Measurements from ENCODE around the gene PBRM1.
A peak's percentile ranks its signal among the peaks of the same experiment; 100 is the strongest.
"Not testable (repeated sequence)": the region's sequence is repeated elsewhere in the genome, so short reads cannot be mapped to it uniquely, and the experiment has no call there.

The PBRM1 gene

DNA sequence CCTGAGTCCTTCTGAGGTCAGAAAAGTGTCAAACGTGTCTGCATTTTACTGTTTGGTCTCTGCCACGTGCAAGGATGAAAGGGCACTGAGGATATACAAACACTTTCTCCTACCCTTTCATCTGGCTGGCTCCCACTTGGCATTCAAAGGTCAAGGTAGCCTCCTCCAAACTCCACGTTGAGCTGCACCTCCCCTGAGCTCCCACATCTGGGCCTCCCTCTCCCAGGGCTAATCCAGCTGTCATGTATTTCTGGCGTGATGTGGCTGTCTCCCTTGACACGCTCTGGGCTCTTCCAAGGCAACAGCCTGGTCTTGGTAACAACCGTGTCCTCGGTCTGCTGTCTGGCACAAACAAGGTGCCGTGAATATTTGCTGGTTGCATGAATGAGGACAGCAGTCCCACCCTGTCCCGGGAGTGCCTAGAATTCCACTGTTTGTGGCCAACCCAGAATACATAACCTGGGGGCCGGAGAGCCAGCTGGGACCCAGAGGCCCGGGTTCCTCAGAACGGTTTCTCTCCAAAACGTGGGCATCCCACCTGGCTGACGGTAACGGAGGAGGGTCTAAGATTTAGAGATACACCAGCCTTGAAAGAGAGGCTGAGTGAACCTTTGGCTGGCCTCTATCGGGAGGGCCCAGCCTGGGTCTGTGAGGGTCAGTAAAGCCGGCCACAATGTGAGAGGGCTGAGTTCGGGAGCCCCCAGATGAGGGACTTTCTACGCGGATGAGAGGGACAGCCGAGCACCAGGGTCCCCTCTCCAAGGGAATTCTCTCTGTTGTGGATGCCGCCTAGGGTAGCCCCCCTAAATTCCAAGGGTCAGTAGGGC, 19.1 kb upstream of the PBRM1 start:
- peak; percentile 50 for DNase-seq (ENCODE audit: low spot score)

DNA sequence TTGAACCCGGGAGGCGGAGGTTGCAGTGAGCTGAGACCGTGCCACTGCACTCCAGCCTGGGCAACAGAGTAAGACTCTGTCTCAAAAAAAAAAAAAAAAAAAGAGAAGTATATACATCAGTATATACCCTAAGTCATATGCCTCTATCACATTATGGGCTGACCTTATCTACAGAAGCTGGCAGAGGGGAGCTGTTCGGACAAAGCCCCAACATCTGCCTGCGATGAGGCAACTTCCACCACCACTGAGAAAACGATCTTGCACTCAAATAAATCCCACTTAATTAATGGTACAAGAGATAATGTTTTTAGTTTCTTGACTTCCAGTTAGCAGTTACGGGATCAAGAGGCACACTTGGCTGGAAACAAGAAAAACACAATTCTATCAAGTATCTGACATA, 17.6 kb upstream of the PBRM1 start:
- no peak for DNase-seq (ENCODE audit: low spot score)

DNA sequence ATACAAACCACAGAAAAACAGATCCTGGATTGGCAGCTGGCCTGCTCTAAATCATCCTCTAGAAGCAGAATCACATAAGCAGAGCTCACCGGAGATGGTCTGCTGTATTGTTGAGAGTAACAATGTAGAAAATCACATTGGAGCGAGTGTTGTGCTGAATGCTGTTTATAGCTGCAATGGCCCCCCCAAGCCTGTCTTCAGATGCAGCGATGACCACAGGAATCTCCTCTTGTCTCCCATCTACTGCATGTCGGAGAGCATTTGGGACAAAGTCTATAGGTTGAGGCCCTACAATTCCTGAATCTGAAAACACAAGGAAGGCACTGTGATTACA, 11.9 kb upstream of the PBRM1 start:
- no peak for DNase-seq (ENCODE audit: low spot score)

DNA sequence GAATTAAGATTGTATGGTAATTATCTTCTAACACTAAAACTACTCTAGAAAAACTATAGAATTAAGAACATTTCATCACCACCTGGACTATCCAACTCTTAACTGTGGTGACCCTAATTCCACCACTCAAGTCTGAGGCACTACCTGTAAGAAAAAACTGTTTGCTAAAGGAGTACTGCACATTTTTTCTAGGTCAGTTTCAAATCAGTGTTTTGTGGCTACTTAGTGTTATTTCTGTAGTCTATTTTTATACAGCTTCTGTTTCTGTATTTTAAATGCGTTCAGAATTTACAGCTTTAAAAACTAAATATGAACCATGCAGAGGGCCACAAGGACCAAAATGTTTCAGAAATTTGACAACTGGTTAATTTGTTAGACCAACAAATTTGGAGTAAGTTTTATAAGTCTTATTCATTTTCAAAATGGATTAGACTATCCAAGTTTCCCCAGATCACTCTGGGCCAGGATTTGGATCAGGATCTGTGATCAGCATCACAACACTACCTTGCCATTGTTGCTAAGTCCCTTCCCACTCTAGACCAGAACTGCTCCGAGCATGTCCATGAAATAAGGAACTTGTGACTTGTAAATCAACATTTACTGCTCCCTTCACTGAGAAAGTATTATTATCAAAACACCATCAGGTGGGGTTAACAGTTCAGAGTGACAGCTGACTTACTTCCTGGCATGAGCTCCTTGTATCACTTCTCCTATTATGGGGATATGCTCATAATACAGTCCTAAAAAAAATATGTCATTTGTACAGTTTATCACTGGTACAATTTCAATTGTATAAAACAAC, 11.3 kb upstream of the PBRM1 start:
- DNase-seq (ENCODE audit: low spot score), result no peak

DNA sequence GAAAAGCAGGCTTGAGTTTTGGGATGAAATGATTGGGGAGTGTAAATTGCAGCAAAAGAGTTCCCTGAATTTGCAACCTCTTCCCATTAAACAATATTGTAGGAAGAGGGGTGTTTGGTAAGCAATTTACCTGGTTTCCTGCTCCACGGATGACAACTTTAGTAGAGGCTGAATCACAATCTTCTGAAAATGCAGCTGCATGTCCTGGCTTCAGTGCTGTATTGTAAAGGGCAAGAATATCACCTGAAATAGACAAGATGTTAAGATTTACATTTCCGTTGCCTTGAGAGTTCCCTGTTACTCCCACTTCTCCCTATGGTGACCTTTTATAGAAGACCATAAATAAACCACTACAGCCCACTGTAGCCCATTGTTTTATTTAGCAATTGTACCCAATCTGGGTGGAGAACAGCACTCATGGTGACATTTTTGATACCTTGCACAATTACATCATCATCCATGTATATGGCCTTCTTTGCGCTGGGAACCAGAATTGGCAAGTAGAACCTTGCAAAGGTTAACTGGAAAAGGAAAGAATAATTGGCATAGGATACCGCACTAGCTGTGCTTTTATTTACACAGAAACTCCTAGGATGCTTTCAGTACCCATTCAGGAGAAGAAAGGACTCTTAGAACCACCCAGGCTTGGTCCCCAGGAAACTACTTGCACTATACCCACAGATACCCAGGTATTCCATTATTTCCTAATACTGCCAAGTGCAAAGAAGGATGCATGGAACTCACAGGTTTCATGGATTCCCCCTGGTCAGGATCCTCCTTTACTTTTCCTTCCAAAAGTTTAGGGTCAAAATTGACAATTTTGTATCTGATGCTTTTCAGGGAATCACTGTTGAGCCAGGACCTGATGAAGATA, 10.3 kb upstream of the PBRM1 start:
- DNase-seq (ENCODE audit: low spot score), result no peak

DNA sequence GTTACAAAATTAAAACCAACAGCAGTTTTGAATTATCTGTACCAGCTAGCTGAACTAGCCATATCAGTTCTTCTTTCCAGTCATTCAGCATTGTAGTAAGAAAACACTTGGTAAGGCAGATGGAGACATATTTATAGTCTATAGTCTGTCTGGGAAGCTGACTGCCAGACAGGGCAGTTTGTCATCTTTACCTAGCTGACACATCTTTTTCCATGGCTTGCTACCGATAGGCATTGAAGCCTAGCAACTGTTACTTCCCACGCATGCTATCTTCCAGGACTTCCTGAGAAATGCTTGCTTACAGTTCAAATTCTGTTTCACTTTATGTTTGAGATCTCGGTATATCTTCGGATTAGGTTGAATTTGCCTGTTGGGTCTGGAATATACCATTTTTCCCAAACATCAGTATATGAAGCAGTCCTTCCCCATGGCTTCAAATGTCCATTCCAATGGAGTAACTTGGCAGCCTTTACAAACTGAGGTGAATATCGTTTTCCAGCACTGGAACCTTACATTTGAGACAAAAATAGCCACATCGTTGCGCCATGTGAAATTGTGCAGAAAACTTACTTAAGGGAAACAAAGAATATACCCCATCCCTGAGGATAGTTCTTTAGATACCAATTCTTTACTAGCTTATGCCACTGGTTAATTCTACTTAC, 8.9 kb upstream of the PBRM1 start:
- no peak for DNase-seq (ENCODE audit: low spot score)

DNA sequence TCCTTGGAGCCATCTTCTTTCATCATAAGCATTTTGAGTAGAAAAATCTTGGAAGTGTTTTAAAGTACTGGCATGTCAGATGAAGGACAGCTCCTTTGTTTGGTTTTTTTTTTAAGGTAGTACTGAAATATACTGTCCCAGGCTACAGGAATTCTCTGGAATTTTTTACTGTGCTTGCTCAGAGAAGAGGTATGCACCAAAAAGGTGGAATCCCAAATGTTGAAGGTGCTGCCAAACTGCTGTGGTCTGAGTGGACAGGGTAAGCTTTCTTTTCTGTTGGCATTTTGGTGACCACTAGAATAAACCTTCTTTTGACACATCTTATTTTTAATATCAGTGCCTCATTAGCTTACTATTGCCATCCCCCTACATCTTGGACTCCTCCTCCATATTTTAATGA, 7.4 kb upstream of the PBRM1 start:
- DNase-seq (ENCODE audit: low spot score), result no peak

DNA sequence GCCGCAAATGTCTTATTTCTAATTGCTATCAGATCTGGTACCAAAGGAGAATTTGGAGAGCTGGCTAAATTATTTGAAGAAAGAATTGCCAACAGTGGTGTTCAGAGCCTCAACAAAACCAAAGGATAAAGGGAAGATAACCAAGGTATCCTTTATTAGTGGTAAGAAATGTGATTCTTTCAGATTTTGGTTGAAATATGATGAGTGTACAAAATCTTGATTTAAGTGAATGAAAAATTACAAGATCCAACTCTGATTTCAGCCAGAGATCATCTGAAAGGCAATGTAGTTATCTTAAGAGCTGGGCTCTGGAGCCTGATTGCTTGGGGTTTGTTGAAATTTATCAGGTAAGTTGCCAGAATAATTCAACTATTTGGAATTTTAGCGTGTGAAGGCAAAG, 4.8 kb upstream of the PBRM1 start:
- DNase-seq (ENCODE audit: low spot score), result no peak

DNA sequence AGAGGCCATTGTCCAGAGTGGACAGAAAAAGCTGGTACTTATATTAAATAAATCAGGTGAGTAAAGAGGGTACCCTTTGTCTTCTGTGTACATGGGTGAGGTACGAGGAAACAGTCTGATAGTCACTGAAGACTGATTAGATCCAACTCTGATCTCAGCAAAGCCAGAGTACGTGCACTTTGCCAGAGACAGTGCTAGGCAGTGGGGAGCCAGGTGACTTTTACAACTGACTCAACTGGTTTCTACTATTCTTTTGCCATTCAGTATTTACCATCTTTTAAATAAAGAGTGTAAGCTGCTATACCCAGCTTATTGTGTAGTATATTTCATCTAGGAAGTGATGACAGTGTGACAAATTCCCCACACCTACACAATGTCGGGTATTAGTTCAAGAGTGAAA, 3.4 kb upstream of the PBRM1 start:
- DNase-seq (ENCODE audit: low spot score), result no peak

DNA sequence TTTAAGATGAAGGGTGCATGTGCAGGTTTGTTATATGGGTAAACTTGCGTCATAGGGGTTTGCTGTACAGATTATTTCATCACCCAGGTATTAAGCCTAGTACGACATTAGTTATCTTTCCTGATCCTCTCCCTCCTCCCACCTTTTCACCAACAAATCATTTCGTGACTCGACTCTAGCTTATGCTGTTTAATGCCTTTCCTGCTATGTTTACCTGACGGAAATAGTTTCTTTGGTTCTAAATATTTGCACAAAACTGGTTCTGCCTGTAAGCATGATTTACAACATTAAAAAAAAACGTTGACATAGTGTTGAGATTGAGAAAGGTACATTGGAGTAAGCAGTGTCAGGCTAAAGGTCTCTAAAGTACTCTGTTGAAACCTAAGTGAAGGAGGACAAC, 2.6 kb upstream of the PBRM1 start:
- no peak for DNase-seq (ENCODE audit: low spot score)

DNA sequence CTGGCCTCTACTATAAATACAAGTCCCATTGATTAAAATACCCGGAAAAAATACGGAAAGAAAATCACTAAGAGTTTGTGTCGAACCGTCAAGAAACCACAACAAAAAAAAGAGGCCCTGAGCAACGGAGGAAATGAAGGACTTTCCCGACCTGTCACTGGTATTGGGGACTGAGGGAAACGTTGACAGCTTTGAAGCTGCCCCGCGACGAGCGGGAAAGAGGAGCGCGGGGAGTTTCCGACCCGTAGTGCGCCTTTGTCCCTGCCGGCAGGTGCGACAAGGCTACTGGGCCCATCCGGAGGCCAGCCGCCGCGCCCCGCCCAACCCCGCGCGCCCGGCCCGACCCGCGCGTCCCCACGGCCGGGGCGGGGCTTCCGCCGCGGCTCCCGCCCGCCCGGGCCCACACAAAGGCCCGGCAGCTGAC, 416 bp downstream of the PBRM1 start:
- DNase-seq (ENCODE audit: low spot score), result peak; percentile 79

DNA sequence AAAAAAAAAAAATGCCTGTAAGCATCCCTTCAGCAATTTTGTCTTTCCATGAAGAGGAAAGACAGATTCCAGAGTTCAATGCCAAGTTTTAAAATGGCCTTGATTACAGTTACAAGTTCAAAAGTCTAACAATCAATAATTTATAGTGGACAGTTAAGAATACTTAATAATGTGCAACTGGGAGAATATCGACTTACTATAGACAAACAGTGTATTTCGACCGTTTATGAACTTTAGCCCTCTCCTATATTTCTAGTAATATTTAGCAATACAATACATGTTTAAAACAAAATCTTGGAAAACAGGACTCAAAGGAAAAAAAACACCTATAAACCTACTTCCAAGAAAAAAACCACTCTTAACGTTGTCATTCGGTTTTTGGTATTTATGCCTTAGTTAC, 1.5 kb downstream of the PBRM1 start:
- no peak for DNase-seq (ENCODE audit: low spot score)

DNA sequence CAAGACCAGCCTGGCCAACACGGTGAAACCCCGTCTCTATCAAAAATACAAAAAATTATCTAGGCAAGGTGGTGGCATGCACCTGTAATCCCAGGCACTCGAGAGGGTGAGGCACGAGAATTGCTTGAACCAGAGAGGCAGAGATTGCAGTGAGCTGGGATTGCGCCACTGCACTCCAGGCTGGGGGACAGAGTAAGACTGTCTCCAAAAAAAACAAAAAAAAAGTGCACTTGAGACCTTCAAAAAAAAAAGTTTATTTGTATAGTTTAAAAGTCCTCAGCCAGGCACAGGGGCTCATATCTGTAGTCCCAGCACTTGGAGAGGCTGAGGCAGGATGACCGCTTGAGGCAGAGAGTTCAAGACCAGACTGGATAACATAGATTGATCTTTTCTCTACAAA, 2.1 kb downstream of the PBRM1 start:
- no peak for DNase-seq (ENCODE audit: low spot score)

DNA sequence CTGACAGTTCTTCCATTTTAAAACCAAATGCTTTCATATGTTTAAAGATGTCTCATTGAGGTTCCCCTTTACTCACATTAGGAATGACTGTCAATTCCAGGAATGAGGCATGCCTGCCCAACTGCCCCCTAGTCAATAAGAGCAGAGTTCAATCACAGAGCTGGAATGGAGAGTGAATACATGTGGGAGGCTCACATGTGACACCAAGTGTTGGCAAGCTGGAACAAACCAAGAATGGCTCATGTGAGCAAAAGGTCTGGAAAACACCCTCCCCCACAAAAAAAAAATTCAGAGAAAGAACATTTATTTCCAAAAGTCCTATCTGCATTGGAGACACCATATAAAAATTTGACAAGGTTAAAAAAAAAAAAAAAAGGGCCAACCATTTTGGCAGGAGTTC, 3.7 kb downstream of the PBRM1 start:
- peak; percentile 76 for DNase-seq (ENCODE audit: low spot score)

DNA sequence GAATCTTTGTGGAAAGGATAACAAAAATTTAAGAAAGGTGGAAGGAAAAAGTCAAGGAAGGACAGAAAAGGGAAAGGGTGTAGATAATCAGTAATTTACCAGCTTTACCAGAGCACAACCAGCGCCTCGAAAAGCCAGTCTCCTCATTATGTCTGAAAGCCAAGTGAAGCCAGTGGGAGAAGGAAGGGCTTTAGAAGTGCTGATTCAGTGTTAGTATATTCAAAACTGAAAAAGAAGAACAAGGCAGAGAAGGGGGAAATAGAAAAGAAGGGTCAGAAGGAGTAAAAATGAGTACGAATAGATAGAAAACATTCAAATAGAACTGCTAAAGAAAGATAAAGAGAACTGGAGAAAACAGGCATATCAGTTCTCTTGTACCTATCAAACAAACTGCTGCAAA, 4.1 kb downstream of the PBRM1 start:
- DNase-seq (ENCODE audit: low spot score), result no peak

DNA sequence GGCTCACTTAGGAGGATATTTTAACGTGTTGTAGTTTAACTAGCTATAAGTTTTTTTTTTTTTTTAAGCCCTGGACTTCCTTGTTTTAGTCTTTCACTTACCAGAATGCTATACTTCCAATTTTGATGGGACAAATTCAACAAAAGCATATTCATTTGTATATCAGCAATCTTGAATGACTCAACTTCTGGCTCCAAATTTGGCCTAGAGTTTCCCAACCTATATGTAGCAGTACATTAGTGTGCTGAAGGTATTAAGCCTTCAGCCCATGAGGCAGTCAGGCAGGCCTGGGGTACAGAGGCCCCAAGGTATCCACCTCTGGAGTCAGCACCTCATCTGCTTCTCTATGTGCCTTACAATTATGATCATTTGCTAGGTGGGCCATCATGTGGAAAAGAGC, 5.9 kb downstream of the PBRM1 start:
- DNase-seq (ENCODE audit: low spot score), result no peak

DNA sequence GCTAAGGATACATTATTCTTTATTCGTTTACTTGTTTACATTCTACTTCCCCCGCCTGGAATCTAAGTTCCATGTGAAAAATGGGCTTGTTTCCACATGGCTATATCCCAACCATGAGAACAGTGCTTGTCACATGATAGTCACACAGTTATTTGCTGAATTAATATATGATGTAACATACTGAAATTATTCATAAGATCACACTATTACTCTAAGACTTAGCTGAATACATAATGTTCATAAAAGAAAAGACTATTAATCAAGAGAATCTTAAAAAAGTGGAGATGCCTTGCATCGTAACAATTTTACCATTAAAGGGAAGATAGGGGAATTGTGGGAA, 6.5 kb downstream of the PBRM1 start:
- DNase-seq (ENCODE audit: low spot score), result no peak

DNA sequence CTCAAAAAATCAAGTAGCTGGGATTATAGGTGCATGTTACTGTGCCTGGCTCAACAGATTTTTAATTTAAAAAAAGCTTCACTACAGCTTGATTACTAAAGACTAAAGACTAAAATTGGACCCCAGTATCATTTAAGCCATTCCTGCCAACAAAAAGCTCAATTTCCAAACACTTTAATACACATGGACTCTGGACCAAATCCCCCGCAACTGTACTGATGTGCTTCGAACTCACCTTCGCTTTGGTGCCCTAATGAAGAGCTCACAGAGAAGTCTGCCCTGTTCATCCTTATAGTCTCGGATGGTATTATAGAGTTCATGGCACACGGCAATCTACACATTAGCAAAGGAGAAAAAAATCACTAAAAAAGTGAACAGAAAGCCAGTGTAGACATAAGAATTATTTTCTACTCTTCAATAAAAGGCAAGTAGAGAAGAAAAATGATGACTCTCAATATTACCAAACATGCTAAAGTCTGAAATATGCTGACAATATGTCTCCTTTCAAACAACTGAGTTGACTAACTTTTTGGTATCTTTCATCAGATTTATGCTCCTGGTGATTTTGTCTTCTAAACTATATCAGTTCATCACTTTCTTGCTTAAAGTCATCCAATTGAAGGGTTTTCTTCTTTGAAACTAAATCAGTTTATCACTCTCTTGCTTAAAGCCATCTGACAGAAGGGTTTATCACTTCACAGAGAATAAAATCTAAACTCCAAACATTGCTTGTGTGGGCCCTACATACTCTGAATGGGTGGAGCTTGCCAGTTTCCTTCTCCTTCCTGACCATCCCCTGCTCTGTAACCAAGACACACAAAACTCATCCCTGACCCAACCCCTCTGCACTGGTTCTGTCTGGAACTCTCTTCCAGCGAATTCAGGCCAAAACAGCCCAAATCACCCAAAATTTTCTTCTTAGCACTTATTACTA, 7.2 kb downstream of the PBRM1 start:
- DNase-seq (ENCODE audit: low spot score), result no peak

DNA sequence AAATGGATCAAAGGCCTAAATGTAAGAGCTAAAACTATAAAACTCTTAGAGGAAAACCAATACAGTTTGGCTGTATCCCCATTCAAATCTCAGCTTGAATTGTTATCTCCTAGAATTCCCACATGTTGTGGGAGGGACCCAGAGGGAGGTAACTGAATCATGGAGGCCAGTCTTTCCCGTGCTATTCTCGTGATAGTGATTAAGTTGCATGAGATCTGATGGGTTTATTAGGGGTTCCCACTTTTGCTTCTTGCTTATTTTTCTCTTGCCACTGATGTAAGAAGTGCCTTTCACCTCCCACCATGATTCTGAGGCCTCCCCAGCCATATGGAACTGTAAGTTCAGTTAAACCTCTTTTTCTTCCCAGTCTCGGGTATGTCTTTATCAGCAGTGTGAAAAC, 9.5 kb downstream of the PBRM1 start:
- DNase-seq (ENCODE audit: low spot score), result not testable (repeated sequence)

DNA sequence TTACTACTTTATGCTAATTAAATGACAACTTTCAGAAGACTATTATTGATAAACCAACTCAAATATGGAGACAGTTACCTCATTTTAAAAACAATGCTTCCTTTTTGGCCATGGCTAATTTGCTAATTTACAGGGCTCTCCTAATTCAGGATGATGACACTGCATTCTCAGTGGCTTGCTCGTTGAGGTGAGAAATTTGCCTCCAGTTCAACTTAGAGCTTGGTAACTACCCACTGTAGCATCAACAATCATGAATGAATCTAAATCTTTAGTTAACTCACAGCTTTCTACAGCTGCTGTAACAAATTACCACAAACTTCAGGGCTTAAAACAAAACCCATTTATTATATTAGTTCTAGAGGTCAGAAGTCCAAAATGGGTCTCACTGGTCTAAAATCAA, 14.0 kb downstream of the PBRM1 start:
- DNase-seq (ENCODE audit: low spot score), result no peak
